EH (cell line): ENCODE results near the gene MACROH2A1.

Source experiments
- DNase-seq: peaks from one replicate; pipeline ENCODE4 v3.0.0-alpha.2; 2015; ENCODE audit warnings: low read depth

Gene MACROH2A1

GRCh38 chr5:135331612-135332011 is 67.4 kb downstream of the MACROH2A1 start:
- no peak for DNase-seq

GRCh38 chr5:135330798-135331096 is 68.3 kb downstream of the MACROH2A1 start:
- DNase-seq, result no peak

- no peak for DNase-seq
Observed at GRCh38 chr5:135329913-135330797, 68.9 kb downstream of the MACROH2A1 start.

- DNase-seq, result no peak
Observed at GRCh38 chr5:135329066-135329912, 69.7 kb downstream of the MACROH2A1 start.

GRCh38 chr5:135328128-135328687 is 70.8 kb downstream of the MACROH2A1 start:
- no peak for DNase-seq

- DNase-seq, result no peak
Observed at GRCh38 chr5:135327429-135328127, 71.5 kb downstream of the MACROH2A1 start.

GRCh38 chr5:135326296-135327254 is 72.5 kb downstream of the MACROH2A1 start:
- no peak for DNase-seq

- DNase-seq, result no peak
Observed at GRCh38 chr5:135324897-135325650, 74.0 kb downstream of the MACROH2A1 start.

GRCh38 chr5:135324160-135324559 is 74.9 kb downstream of the MACROH2A1 start:
- no peak for DNase-seq

- no peak for DNase-seq
Observed at GRCh38 chr5:135323701-135324132, 75.3 kb downstream of the MACROH2A1 start.

- no peak for DNase-seq
Observed at GRCh38 chr5:135323227-135323626, 75.8 kb downstream of the MACROH2A1 start.

- DNase-seq, result no peak
Observed at GRCh38 chr5:135322744-135323143, 76.3 kb downstream of the MACROH2A1 start.

GRCh38 chr5:135322271-135322670 is 76.8 kb downstream of the MACROH2A1 start:
- no peak for DNase-seq

- no peak for DNase-seq
Observed at GRCh38 chr5:135320718-135321484, 78.1 kb downstream of the MACROH2A1 start.

- no peak for DNase-seq
Observed at GRCh38 chr5:135319928-135320606, 79.0 kb downstream of the MACROH2A1 start.

GRCh38 chr5:135319458-135319857 is 79.6 kb downstream of the MACROH2A1 start:
- no peak for DNase-seq

- no peak for DNase-seq
Observed at GRCh38 chr5:135318924-135319323, 80.1 kb downstream of the MACROH2A1 start.

GRCh38 chr5:135318037-135318436 is 81.0 kb downstream of the MACROH2A1 start:
- DNase-seq, result no peak

GRCh38 chr5:135317286-135317685 is 81.7 kb downstream of the MACROH2A1 start:
- DNase-seq, result no peak
